LNCaP clone FGC (cell line): ENCODE data around the gene ARV1.

ENCODE experiments used
- DNase-seq: peaks from one replicate; pipeline ENCODE4 v3.0.0-alpha.2; 2011; ENCODE audit warnings: low read depth
- H3K4me3 ChIP-seq: 2 replicates; pipeline ENCODE4 v1.5.1; 2011; ENCODE audit warnings: mild to moderate bottlenecking, low read depth, low read length, control low read depth
- CTCF ChIP-seq: IDR thresholded peaks from 2 replicates; pipeline ENCODE4 v1.5.1; 2012; ENCODE audit warnings: mild to moderate bottlenecking; ENCODE audit not compliant: control insufficient read depth, insufficient read depth; ENCODE audit errors: extremely low read depth

Gene ARV1

GRCh38 chr1:230958370-230958769, 20.5 kb upstream of the ARV1 start:
- H3K4me3 ChIP-seq = no peak overlapping the region
- no peak for DNase-seq
- TF ChIP-seq CTCF = no peak

GRCh38 chr1:230964896-230965295, 14.0 kb upstream of the ARV1 start:
- TF ChIP-seq CTCF = no peak
- no peak for DNase-seq
- no peak overlapping the region for H3K4me3 ChIP-seq

- H3K4me3 ChIP-seq = no peak overlapping the region
- TF ChIP-seq CTCF = no peak
- DNase-seq = no peak
Measured at GRCh38 chr1:230965535-230965934, 13.4 kb upstream of the ARV1 start.

GRCh38 chr1:230966358-230966873, 12.5 kb upstream of the ARV1 start:
- no peak for TF ChIP-seq CTCF
- DNase-seq = peak; percentile 34
- no peak overlapping the region for H3K4me3 ChIP-seq

- TF ChIP-seq CTCF = no peak
- DNase-seq = no peak
- no peak overlapping the region for H3K4me3 ChIP-seq
Measured at GRCh38 chr1:230970432-230970831, 8.5 kb upstream of the ARV1 start.

GRCh38 chr1:230971771-230972170, 7.1 kb upstream of the ARV1 start:
- H3K4me3 ChIP-seq = no peak overlapping the region
- DNase-seq = no peak
- TF ChIP-seq CTCF = no peak

- no peak for TF ChIP-seq CTCF
- DNase-seq = no peak
- H3K4me3 ChIP-seq = no peak overlapping the region
Measured at GRCh38 chr1:230972855-230973271, 6.0 kb upstream of the ARV1 start.
